ENCODE results near the gene RALGAPB.

RALGAPB gene

DNA sequence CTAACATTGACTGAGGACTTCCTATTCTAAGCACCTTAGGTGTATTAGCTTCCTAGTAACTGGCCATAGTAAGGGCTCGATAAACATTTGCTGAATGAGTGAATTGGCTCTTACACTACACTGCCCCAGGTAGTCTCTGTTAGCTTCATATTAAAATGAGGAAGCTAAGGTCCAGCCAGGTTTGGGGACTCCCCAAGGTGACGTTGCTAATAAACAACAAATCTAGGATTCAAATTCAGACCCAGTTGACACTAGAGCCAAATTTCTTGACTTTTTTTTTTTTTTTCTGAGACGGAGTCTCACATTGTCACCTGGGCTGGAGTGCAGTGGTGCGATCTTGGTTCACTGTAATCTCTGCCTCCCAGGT is 145.2 kb downstream of the RALGAPB start:
- TF ChIP-seq, protein P1, sequence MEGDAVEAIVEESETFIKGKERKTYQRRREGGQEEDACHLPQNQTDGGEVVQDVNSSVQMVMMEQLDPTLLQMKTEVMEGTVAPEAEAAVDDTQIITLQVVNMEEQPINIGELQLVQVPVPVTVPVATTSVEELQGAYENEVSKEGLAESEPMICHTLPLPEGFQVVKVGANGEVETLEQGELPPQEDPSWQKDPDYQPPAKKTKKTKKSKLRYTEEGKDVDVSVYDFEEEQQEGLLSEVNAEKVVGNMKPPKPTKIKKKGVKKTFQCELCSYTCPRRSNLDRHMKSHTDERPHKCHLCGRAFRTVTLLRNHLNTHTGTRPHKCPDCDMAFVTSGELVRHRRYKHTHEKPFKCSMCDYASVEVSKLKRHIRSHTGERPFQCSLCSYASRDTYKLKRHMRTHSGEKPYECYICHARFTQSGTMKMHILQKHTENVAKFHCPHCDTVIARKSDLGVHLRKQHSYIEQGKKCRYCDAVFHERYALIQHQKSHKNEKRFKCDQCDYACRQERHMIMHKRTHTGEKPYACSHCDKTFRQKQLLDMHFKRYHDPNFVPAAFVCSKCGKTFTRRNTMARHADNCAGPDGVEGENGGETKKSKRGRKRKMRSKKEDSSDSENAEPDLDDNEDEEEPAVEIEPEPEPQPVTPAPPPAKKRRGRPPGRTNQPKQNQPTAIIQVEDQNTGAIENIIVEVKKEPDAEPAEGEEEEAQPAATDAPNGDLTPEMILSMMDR (IDR thresholded peaks at IDR 0.05; ENCODE audit: low read depth, low read length, missing control alignments): no peak
- no peak for DNase-seq (ENCODE audit: low read depth)
- H3K4me3 ChIP-seq (ENCODE audit: low read depth, low read length): no peak overlapping the region

DNA sequence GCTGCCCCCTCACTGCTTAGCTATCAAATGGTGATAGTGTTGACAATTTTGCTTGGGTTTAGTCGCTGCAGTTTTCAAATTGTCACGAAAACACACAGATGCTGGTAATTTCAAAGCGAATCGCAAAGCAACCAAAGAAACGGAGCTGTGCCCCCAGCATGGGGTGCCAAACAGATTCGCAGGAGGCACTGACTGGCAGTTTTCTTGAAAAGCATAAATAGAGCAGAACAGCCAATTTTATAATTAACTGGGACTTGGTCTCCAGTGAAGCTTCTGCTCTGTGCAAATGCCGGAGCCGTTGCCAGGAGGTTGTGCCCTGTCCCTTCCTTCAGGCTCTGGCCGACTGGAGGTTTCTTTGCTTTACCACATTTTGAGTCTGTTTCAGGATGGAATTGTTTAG is 147.8 kb downstream of the RALGAPB start:
- no peak for DNase-seq (ENCODE audit: low read depth)
- TF ChIP-seq, protein P1 (IDR thresholded peaks at IDR 0.05; ENCODE audit: low read depth, low read length, missing control alignments): no peak

DNA sequence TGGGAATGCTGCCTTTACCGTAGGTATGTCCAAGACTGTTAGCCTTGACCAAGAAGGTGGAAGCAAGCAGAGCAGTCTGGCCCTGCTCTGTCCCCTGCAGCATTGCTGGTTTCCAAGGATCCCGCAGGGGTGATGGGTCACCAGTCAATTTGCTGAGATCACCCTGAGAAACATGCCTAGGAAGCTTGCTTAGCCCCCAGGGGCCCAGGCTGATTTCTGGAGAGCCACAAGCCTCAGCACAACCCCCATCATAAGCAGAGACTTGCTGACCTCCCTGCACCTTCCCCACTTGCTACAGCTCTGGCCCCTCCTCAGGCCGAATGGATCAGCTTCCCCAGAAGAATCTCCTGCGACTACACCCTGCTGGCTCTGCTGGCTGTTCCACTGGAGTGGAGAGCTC is 150.4 kb downstream of the RALGAPB start:
- no peak overlapping the region for H3K4me3 ChIP-seq (ENCODE audit: low read depth, low read length)
- no peak for DNase-seq (ENCODE audit: low read depth)
- TF ChIP-seq, protein P1 (IDR thresholded peaks at IDR 0.05; ENCODE audit: low read depth, low read length, missing control alignments): no peak

More for the DNA sequence above, 147.8 kb downstream of the RALGAPB start:
- no peak overlapping the region for H3K4me3 ChIP-seq (ENCODE audit: low read depth, low read length)

DNA sequence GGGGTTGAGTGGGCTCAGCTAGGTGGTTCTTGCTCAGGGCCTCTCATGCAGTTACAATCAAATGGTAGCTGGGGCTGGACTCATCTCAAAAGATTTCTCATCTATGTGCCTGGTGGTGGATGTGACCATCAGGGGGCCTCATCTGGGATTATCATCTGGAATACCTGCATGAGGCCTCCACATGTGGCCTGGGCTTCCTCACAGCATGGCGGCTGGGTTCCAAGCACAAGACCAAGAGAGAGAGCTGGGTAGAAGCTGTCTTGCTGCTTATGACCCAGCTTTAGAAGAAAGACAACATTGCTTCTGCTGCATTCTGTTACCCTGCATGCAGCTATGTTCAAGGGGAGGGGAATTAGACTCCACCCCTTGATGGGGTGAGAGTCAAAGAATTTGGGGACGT is 151.4 kb downstream of the RALGAPB start:
- DNase-seq (ENCODE audit: low read depth): no peak
- no peak overlapping the region for H3K4me3 ChIP-seq (ENCODE audit: low read depth, low read length)
- TF ChIP-seq, protein P1 (IDR thresholded peaks at IDR 0.05; ENCODE audit: low read depth, low read length, missing control alignments): no peak

DNA sequence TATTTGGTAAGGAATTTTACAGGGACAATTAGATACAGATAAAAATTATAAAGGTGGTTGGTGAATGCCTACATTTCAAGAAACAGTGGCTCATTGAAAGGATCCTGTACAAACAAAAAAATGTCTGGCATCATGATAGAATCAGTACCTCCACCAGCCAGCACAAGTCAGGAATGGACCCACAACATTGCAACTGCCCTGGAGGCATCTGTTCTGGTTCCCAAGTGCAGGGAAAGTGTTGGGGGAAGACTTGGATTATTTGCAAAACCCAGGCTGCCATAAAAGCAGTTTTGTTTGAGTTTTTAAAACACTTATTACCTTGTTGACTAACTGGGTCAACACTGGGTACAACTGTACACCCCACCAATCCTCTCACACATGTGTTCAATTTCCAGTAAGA is 153.3 kb downstream of the RALGAPB start:
- no peak for DNase-seq (ENCODE audit: low read depth)
- no peak overlapping the region for H3K4me3 ChIP-seq (ENCODE audit: low read depth, low read length)
- TF ChIP-seq, protein P1 (IDR thresholded peaks at IDR 0.05; ENCODE audit: low read depth, low read length, missing control alignments): no peak

DNA sequence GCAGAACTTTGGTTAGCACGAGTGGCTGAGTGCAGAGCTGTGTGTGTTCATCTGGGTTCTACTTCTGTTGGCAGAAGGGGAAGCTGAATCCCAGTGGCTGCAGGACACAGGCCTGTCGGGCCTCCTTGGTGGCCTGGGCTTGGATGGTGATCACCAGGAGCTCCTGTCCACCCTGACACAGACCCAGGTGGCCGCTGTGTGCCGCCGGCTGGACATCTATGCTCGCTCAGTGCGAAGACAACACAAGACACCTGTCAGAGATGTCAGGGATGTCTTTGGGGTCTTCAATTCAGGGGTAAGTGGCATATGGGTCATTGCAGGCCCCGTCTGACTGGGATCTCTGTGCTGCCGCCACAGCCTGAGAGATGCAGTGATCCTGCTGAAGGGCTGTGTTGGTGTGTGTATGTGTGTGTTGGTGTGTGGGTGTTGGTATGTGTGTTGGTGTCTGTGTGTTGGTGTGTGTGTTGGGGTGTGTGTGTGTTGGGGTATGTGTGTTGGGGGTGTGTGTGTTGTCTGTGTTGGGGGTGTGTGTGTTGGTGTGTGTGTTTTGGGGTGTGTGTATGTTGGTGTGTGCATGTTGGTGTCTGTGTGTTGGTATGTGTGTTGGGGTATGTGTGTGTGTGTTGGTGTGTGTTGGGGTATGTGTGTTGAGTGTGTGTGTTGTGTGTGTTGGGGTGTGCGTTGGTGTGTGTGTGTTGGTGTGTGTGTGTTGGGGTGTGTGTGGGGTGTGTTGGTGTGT is 154.4 kb downstream of the RALGAPB start:
- no peak for DNase-seq (ENCODE audit: low read depth)
- TF ChIP-seq, protein P1 (IDR thresholded peaks at IDR 0.05; ENCODE audit: low read depth, low read length, missing control alignments): no peak
- H3K4me3 ChIP-seq (ENCODE audit: low read depth, low read length): no peak overlapping the region
